Glomerular visceral epithelial cell (primary cell): ENCODE measurements around the gene C2.
"Not testable (repeated sequence)": the region's sequence is repeated elsewhere in the genome, so short reads cannot be mapped to it uniquely, and the experiment has no call there.

ENCODE experiments used
- DNase-seq: peaks from one replicate; pipeline ENCODE4 v3.0.0-alpha.2; 2016; ENCODE audit errors: extremely low spot score

Gene C2

DNA sequence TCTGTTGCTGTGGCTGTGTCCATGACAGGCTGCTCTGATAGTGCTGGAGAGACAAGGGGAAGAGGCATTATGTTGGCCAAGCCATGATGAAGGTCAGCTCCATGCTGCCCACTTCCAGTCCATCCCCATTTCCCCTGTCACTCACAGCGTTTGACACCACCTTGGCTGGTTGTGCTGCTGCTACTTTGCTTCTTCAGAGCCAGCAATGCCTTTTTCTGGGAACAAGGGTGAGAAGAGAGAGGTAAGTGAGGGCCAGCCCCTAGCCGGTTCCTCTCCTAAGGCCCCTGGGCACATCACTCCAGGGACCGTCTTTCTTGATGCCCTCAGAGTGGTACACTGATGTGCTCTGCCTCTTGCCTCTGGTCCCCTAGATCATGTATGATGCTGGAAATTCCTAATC lies 29.3 kb downstream of the C2 start:
- no peak for DNase-seq

DNA sequence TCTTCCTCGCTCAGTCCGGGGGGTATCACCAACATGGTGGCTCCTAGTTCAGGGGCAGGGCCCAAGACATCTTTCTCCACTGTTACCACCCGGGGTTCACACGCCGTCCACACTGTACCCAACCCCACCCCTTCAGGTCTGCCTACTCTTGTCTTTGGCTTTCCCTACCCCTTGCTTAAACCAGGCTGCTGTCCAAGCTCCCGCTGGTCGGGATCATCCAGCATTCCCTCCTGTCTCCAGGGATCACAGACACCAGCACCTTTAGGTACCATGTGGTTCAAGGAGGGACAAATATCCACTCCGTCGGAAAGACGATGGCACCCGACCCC lies 30.9 kb downstream of the C2 start:
- DNase-seq: no peak

DNA sequence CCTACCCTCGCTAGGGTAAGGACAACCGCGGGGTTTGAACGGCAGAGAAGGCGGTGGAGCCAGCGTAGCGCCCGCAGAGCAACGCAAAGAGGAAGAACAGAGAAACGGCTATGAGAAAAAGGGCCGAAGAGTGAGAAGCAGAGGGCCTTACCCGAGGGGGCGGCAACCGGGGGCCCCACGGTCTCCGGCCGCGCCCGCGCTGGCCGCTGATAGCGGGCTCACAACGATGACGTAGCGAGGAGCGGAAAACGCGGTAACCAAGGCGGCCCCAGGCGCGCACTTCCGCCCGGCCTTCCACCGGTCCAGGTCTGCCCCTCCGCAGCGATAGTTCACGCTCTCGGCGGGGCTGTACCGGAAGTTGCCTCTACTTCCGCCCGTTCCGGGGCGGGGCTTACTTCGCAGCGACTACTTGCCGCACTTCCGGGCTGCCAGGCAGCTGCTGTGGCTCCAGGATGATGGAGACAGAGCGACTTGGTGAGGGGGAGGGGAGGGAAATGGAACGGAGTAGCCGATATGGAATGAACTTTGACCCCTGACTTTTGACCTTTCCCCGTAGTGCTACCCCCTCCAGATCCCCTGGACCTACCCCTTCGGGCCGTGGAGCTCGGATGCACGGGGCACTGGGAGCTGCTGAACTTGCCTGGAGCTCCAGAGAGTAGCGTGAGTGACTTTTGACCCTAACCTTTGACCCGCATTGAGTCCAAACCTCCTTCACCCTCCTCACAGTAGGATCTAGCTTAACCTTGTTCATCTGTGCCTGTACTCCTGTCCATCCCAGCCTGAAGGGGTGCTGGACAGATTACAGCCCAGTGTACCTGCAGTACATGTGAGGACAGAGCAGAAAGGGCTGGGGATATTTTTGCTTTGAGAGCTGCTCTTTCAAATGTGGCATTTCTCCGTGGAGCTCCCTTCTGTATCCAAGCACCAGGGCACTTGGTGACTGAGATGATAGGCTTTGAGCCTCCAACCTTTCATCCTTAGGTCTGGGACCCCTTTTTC lies 31.5 kb downstream of the C2 start, which contains the start of the genes NELFE and SKIC2:
NELFE (minus strand) TSS at position 231 of the 999 bp plus-strand sequence. CDS start 525 bp downstream, outside the sequence.
SKIC2 (plus strand) TSS at position 435 of the 999 bp plus-strand sequence; CDS start at position 453, 18 bp downstream.
- peak; percentile 98 for DNase-seq

DNA sequence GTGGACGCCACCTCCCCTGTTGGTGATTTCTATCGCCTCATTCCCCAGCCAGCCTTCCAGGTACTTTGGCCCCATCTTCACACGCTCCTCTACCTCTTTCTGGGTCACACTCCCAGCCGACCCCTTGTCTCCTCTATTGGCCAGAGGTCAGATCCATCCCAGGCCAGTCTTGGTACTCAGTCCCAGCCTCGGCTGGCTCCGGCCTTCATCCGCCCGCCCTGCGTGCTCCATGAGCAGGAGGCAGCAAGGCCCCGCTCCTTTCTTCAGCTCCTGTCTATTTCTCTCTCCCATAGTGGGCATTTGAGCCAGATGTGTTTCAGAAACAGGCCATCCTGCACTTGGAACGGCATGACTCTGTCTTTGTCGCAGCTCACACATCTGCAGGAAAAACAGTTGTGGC lies 34.1 kb downstream of the C2 start:
- no peak for DNase-seq

DNA sequence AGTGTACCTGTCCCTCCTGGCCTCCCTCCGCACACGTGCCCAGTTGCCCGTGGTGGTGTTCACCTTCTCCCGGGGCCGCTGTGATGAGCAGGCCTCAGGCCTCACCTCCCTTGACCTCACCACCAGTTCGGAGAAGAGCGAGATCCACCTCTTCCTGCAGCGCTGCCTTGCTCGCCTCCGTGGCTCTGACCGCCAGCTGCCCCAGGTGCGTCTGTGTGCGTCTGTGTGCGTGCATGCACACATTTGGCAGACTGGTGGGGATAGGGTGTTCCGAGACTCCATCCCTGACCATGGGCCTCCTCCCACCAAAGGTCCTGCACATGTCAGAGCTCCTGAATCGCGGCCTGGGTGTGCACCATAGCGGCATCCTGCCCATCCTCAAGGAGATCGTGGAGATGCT lies 36.4 kb downstream of the C2 start:
- no peak for DNase-seq

DNA sequence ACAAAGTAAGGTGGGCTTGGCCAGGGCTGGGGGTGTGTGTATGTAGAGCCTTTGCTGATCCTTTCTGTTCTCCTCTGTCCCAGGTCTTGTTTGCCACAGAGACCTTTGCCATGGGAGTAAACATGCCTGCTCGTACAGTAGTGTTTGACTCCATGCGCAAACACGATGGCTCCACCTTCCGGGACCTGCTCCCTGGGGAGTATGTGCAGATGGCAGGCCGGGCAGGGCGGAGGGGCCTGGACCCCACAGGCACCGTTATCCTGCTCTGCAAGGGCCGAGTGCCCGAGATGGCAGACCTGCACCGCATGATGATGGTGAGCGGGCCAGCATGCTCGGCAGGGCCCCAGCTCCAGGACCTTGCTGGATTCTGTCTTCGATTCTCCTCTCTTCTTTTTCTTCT lies 38.2 kb downstream of the C2 start:
- DNase-seq: no peak

DNA sequence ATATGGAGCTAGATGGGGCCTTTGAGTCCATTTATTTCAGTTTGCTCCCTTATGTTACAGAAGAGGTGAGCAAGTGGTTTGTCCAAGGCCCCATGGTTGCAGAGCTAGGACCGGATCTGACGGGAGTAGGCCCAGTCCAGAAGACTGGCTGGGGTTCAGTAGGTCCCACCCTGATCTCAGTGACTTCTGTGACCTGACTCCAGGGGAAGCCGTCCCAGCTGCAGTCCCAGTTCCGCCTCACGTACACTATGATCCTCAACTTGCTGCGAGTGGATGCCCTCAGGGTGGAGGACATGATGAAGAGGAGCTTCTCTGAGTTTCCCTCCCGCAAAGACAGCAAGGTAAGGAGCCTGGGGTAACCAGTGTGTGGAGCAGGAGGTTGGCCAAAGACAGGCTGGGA lies 39.0 kb downstream of the C2 start:
- DNase-seq: no peak

DNA sequence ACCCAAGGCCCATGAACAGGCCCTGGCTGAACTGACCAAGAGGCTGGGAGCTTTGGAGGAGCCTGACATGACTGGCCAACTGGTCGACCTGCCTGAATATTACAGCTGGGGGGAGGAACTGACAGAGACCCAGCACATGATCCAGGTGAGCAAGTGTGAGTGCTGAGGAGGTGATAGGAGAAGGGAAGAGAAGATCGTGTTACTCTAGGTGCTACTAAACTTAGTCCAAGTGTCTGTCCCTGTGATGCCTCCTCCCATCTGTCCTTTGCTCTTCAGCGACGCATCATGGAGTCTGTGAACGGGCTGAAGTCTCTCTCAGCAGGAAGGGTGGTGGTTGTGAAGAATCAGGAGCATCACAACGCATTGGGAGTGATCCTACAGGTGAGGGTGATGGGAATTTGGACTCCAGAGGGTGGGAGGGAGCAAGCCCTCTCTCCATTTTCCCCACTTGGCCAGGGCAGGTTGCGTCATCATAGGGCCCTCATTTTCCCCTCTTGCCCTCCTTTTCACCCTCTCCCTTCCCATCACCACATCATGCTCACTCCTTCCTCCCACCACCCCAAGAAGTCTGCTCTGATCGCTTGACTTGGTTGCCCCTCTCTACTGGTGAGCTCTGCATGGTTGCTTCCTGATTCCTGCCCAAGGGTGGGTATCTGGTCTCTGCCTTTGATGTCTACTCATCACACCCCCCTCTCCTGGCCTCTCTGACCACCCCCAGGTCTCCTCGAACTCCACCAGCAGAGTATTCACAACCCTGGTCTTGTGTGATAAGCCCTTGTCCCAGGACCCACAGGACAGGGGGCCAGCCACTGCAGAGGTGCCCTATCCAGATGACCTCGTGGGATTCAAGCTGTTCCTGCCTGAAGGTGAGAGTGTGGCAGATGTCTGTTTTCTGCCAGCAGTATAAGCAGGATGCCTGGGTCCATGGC lies 39.7 kb downstream of the C2 start:
- no peak for DNase-seq

DNA sequence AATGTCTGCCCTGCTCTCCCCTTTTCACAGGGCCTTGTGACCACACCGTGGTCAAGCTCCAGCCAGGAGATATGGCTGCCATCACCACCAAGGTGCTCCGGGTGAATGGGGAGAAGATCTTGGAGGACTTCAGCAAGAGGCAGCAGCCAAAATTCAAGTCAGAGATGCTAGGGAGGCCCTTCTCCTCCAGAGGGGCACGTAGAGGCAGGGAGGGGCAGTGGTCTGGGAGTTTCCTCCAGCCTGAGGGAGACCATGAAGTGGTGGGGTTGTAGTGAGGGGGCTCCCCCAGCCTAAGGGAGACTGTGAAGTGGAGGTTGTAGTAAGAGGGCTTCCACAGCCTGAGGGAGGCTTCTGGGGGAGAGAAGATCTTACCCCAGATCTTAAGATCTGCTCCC lies 40.4 kb downstream of the C2 start:
- no peak for DNase-seq

DNA sequence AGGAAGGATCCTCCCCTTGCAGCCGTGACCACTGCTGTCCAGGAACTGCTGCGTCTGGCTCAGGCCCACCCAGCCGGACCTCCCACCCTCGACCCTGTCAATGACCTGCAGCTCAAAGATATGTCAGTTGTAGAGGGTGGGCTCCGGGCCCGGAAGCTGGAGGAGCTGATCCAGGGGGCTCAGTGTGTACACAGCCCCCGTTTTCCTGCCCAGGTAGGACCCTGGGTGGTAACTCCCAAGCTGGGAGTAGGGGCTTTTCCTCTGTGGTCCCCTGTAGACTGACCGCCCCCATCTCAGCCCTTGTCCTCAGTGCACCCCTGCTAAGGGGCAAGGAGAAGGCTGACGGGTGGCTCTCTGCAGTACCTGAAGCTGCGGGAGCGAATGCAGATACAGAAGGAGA lies 40.8 kb downstream of the C2 start:
- no peak for DNase-seq

DNA sequence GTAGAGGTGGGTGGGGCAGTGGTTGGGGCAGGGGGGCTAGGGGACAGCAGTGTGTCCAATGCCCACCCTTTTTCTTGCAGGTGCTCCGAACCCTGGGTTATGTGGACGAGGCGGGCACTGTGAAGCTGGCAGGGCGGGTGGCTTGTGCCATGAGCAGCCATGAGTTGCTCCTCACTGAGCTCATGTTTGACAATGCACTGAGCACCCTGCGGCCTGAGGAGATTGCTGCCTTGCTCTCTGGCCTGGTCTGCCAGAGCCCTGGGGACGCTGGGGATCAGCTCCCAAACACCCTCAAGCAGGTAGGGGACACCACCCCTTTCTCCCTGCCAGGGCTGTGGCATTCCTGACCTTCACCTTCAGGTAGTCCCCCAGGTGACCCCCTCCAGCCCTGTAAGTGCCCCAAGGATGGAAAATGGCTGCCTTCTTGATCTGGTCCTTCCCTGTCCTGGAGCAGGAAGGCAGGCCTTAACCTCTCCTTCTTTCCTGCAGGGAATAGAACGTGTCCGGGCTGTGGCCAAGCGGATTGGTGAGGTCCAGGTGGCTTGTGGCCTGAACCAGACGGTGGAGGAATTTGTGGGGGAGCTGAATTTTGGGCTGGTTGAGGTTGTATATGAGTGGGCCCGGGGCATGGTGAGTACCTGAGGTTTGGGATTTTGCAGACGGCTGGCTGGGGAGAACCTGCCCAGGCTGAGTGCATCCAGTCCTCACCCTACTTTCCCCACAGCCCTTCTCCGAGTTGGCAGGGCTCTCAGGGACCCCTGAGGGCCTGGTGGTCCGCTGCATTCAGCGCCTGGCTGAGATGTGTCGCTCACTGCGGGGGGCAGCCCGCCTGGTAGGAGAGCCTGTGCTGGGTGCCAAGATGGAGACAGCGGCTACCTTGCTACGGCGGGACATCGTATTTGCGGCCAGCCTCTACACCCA lies 41.5 kb downstream of the C2 start:
- no peak for DNase-seq

DNA sequence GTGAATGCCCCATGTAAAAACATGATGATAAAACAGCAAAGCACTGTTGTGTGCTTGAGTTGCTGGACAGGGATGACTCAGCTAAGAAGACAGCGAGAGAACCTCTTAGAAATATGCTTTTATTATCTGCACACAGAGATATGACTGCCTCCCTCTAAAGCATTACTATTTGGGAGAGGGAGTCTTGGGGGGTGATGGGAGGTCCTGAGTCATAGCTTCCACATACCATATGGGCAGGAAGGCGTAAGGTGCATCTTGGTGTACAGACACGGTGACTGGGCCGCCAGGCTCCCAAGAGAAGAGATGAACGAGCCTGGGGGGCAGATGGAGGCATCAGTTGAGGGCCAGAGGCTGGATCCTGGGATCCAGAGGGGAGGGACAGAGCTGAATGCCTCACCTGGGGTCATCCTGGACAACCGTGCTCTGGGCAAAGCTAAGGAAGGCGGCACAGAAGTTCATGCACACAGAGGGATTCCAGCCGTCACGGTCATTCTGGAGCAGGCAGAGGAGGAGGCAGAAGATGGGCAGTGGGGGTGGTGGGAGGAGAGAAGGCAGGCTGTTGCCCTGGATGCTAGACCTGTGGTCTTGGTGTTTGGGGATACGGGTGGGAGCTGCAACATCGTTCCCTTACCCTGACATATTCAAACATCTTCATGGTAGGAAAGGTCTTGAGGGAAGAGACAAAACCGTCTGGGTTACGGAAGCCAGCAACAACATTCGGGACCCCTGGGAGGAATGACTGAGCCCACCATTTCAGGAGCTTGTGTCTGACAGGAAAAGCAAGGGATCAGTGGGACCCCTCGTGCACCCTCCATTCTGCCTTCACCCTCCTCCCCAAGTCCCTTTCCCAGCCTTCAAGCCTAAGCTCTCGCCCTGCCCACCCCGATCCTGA lies 42.4 kb downstream of the C2 start:
- peak; percentile 64 for DNase-seq

DNA sequence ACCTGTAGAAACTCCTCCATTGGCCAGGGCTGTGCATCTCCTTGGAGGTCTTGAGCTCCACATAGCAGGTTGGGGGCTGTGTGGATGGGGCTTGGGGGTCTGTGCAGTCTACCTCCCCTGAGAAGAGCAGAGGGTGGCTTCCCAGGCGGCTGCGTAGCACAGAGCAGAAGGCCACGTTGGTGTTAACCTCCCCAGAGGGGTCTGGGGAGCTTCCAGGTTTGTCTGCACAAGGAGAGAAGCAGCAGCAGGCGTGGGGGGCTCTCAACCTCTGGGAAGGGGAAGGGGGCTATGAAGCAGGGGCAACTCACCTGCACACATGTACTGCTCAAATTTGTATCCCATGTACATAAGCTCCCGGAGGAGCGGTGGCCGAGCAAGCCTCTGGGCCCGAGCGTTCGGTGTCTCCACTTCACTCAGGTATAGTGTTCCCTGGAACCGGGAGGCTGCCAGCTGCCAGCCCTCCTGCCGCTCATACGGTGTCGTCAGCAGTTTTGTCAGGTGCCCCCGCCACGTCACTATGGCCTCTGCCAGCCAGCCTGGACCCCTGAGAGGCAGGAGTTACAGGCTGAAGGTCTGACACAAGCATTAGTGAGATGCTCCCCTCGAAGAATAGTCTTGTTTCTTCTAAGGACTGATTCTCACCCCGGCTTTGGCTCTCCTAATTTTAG lies 43.2 kb downstream of the C2 start:
- DNase-seq: no peak

DNA sequence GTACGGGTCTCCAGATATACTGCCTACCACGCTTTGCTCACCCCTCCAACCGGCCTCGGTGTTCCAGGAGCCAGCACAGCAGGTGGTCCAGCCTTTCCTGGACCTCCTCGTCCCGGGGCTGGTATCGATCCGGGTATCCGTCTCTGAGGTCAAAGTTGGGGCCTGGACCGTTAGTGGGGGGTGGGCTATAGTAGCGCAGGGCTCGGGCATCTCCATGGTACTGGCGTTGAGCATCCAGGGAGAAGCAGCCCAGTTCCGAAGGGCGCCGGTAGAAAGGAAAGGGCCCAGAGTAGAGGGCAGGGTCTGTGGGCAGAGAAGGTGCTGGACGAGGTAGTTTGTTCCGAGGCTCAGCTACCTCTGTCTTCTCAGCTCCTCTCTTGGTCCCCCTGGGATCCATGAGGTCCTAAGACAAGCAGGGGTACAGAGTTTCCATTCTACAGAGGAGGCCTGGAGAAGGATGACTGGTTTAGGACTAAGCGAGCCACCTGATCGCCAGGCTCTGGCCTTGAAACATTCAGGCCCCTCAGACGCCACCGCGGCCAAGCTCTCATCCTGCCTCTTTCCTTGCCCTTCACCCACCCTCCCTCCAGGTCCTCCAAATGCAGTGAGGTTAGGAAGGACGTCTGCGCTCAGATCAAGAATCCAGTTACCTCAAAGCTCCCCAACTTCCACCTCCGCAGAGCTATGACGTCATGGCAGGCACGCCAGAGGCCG lies 43.9 kb downstream of the C2 start:
- no peak for DNase-seq

DNA sequence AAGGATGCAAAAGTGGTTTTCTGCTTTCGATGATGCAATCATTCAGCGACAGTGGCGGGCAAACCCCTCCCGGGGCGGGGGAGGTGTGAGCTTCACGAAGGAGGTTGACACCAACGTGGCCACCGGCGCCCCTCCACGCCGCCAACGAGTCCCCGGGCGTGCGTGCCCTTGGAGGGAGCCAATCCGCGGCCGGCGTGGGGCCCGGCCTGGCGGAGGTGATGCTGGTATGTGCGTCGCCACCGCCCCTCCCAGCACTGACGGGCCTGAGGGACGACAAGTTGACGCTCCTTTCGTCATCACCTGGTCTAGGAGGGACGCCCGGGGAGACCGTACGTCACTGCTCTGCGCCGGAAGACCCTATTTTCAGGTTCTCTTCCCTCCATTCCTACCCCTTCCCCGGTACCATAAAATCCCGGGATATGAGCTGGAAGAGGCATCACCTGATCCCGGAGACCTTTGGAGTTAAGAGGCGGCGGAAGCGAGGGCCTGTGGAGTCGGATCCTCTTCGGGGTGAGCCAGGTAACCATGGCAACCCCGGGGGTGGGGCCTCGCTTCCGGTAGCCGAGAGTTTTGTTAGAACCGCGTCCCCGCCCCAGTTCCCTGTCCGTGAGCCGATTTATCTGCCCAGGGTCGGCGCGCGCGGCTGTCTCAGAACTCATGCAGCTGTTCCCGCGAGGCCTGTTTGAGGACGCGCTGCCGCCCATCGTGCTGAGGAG lies 44.6 kb downstream of the C2 start, which contains the start of gene DXO:
DXO (minus strand) TSS at position 146 of the 716 bp plus-strand sequence. CDS start 463 bp downstream, outside the sequence.
- DNase-seq: peak; percentile 97

DNA sequence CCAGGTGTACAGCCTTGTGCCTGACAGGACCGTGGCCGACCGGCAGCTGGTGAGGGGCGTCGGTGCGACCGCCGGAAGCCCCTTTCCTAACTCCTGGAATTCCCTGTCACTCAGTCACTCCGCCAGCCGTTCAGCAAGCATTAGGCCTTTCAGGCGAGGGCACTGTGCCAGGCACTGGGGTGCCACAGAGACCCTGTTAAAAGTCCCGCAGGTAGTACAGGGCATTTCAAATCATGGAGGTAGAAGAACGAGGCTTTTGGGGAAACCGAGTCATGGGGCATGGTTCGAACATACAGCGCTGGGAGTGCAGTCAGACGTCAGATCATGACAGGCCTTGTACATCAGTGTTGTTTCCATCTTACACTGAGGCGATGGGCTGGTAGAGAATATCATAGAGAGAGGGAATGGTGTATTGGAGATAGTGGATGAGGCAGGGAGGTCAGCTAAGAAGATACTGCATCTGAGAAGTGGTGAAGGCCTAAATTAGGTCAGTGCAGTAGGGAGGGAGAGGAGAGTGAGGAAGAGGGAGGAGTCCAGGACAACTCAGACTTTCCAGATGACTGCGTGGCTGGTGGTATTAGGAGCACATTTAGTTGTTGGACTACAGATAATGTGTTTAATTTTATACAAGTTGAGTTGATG lies 45.3 kb downstream of the C2 start:
- peak; percentile 20 for DNase-seq

DNA sequence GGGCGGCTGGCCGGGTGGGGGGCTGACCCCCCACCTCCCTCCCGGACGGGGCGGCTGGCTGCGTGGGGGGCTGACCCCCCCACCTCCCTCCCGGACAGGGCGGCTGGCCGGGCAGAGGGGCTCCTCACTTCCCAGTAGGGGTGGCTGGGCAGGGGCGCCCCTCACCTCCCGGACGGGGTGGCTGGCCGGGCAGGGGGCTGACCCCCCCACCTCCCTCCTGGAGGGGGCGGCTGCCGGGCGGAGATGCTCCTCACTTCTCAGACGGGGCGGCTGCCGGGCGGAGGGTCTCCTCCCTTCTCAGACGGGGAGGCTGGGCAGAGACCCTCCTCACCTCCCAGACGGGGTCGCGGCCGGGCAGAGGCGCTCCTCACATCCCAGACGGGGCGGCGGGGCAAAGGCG lies 48.5 kb downstream of the C2 start:
- DNase-seq: not testable (repeated sequence)
